GM18870 (cell line): ENCODE data around the gene SIRT3.

ENCODE experiments used
- ATAC-seq: cut with Tn5 transposase; IDR thresholded peaks from one replicate; pipeline ENCODE4 v1.9.1; 2021; ENCODE audit warnings: moderate library complexity; ENCODE audit not compliant: unreplicated experiment

SIRT3 gene

GRCh38 chr11:235997-236773 lies at the start of gene SIRT3:
TSS of gene SIRT3 (minus strand) at chr11:236342. CDS start at chr11:236328, 14 bp downstream.
- peak; percentile 77 for ATAC-seq

GRCh38 chr11:285894-286220 lies 49.7 kb upstream of the SIRT3 start:
- ATAC-seq, result no peak

GRCh38 chr11:285021-285893 lies 49.1 kb upstream of the SIRT3 start:
- no peak for ATAC-seq

- no peak for ATAC-seq
These were observed 48.2 kb upstream of the SIRT3 start for GRCh38 chr11:284105-285020.

- no peak for ATAC-seq
These were observed 47.4 kb upstream of the SIRT3 start for GRCh38 chr11:283405-284104.

GRCh38 chr11:282630-283360 lies 46.7 kb upstream of the SIRT3 start:
- no peak for ATAC-seq

- ATAC-seq, result no peak
These were observed 46.0 kb upstream of the SIRT3 start for GRCh38 chr11:282171-282570.

- ATAC-seq, result no peak
These were observed 45.5 kb upstream of the SIRT3 start for GRCh38 chr11:281486-282161.

GRCh38 chr11:280706-281485 lies 44.8 kb upstream of the SIRT3 start:
- ATAC-seq, result no peak

GRCh38 chr11:279966-280705 lies 44.0 kb upstream of the SIRT3 start:
- ATAC-seq, result no peak

- ATAC-seq, result no peak
These were observed 43.2 kb upstream of the SIRT3 start for GRCh38 chr11:279040-279965.

GRCh38 chr11:278001-278951 lies 42.1 kb upstream of the SIRT3 start, which contains the start of gene NLRP6:
TSS of gene NLRP6 (plus strand) at chr11:278407. CDS start at chr11:278570, 163 bp downstream.
- ATAC-seq, result no peak

GRCh38 chr11:276219-276618 lies 40.1 kb upstream of the SIRT3 start:
- no peak for ATAC-seq

GRCh38 chr11:272931-273198 lies 36.7 kb upstream of the SIRT3 start:
- no peak for ATAC-seq

GRCh38 chr11:272195-272930 lies 36.2 kb upstream of the SIRT3 start:
- ATAC-seq, result no peak
